Mesothelial cell of epicardium (in vitro differentiated cells): ENCODE data around the gene FOXL3. TPM values are rescaled to one million over a fixed set of nuclear protein-coding genes. Genes with fewer than 3 reads are reported as not detected.
"Not testable (repeated sequence)": the region's sequence is repeated elsewhere in the genome, so short reads cannot be mapped to it uniquely, and the experiment has no call there.

ENCODE experiments used
- DNase-seq, 2 experiments: peaks; one replicate each; pipeline ENCODE4 v3.0.0; 2021; ENCODE audit warnings: low spot score in 2 of 2; ENCODE audit not compliant: unreplicated experiment in 2 of 2
- H3K27ac Mint-ChIP-seq: 2 replicates; pipeline ENCODE4 v1.8.0; 2021; ENCODE audit warnings: mixed read lengths
- H3K27me3 Mint-ChIP-seq: 2 replicates; pipeline ENCODE4 v1.8.0; 2021; ENCODE audit warnings: low read depth, mixed read lengths
- H3K36me3 Mint-ChIP-seq: 2 replicates; pipeline ENCODE4 v1.8.0; 2021; ENCODE audit warnings: mixed read lengths
- H3K4me1 Mint-ChIP-seq: 2 replicates; pipeline ENCODE4 v1.8.0; 2021; ENCODE audit warnings: mixed read lengths
- H3K4me3 Mint-ChIP-seq: 2 replicates; pipeline ENCODE4 v1.8.0; 2021; ENCODE audit warnings: mild to moderate bottlenecking, moderate library complexity, mixed read lengths
- H3K9me3 Mint-ChIP-seq: 2 replicates; pipeline ENCODE4 v1.8.0; 2021; ENCODE audit warnings: mixed read lengths
- CTCF ChIP-seq: fragments of 200-600 bp; sonication (generic); IDR thresholded peaks from one replicate; pipeline ENCODE4 v1.5.0; 2021; ENCODE audit warnings: antibody characterized with exemption; ENCODE audit not compliant: unreplicated experiment
- total RNA-seq: library from RNA; stranded (reverse); gene quantifications from 3 replicates; pipeline ENCODE4 v1.2.1, GENCODE V29; 2021

The FOXL3 gene
- total RNA-seq, 1 donor from 2014 or later: not detected

DNA sequence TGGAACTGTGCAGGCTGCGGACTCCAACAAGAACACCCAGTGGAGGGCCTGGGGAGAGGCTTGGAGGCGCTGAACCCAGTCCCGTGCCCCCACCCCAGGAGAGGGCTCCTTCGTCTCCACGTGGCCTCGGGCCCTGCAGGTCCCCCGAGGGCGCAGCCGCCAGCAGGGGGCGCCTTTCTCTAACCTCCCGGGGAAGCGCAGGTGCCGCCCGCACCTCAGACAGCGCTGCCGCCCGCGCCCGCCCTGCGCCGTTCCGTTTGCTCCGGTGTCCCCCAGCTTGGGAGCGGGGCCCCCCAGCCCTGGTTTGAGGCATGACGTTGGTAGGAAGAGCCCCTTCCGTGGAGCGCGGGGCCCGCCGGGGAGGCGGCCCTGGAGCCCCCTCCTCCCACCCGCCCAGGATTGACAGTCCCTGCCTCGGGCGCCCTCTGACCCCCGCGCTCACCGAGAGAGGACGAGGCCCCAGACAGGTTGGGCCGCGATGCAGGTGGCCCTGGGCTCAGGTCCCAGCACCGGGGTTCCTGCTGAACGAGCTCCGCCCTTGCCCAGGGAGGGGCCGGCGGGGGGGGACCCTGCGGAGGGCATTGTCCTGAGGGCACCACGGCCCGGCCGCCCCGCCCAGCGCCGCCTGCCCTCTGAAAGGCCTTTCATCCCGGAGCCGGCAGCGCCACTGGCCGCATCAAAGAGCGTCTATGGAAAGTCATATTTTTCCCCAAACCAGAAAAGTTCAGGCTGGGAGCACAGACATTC, 42.8 kb downstream of the FOXL3 start:
- Mint-ChIP-seq H3K27me3 (peaks cover 10% of the 10 kb centered on the region), H3K4me3 (peak overlapping the region; percentile 38), H3K9me3 (no peaks in the 10 kb centered on the region), H3K36me3 (no peaks in the 10 kb centered on the region), H3K27ac (peak overlapping the region; percentile 81), H3K4me1 (peaks cover 34% of the 10 kb centered on the region)
- peak; percentile 96 for TF ChIP-seq CTCF
- peak; percentile 86 to 94 for DNase-seq

GRCh38 chr7:333393-333764, 43.4 kb downstream of the FOXL3 start:
- H3K4me3 Mint-ChIP-seq: peak overlapping the region; percentile 38
- TF ChIP-seq CTCF: no peak
- H3K27me3 Mint-ChIP-seq: peaks cover 8% of the 10 kb centered on the region
- peak in 1 of 2 experiments; percentile 53 for DNase-seq
- no peaks in the 10 kb centered on the region for H3K36me3 Mint-ChIP-seq
- no peaks in the 10 kb centered on the region for H3K9me3 Mint-ChIP-seq
- peak overlapping the region; percentile 81 for H3K27ac Mint-ChIP-seq
- peaks cover 38% of the 10 kb centered on the region for H3K4me1 Mint-ChIP-seq

DNA sequence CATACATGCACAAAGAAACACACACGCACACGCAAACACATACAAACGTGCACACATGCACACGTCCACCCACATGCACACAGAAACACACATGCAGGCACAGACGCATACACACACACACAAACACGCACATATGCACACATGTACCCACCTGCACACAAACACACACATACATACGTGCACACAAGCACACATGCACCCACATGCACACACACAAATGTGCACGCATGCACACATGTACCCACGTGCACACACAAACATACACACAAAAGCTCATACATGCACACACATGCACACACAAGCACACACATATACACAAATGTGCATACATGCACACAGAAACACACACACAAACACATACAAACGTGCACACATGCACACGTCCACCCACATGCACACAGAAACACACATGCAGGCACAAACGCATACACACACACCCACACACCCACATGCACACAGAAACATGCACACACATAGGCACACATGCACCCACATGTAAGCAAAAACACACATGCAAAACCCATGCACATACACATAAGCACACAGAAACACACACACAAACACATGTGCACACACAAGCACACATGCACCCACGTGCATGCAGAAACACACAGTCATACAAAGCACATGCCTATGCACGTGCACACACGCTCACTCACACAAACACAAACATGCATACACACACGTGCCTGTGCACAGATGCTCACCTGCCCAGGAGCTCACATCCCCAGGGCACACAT, 44.8 kb downstream of the FOXL3 start:
- Mint-ChIP-seq H3K4me1 (peaks cover 40% of the 10 kb centered on the region), H3K4me3 (no peak overlapping the region), H3K9me3 (no peaks in the 10 kb centered on the region), H3K36me3 (no peaks in the 10 kb centered on the region), H3K27me3 (peaks cover 5% of the 10 kb centered on the region), H3K27ac (no peak overlapping the region)
- no peak for DNase-seq
- no peak for TF ChIP-seq CTCF

- no peak for DNase-seq
- H3K27ac Mint-ChIP-seq: no peak overlapping the region
Measured at GRCh38 chr7:335358-336148, 45.6 kb downstream of the FOXL3 start.

DNA sequence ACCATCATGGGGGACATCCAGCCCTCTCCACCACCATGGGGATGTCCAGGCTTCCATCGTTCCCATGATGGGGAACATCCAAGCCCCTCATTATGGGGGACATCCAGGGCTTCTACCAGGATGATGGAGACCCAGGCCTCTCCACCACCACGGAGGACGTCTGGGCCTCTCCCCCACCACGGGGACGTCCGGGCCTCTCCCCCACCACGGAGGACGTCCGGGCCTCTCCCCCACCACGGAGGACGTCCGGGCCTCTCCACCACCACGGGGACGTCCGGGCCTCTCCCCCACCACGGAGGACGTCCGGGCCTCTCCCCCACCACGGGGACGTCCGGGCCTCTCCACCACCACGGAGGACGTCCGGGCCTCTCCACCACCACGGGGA, 46.2 kb downstream of the FOXL3 start:
- not testable (repeated sequence) for H3K27me3 Mint-ChIP-seq, H3K9me3 Mint-ChIP-seq, H3K27ac Mint-ChIP-seq, DNase-seq, H3K4me3 Mint-ChIP-seq, H3K36me3 Mint-ChIP-seq
- H3K4me1 Mint-ChIP-seq: peaks cover 32% of the 10 kb centered on the region

More at GRCh38 chr7:335358-336148, 45.6 kb downstream of the FOXL3 start:
- H3K36me3 Mint-ChIP-seq: no peaks in the 10 kb centered on the region
- no peaks in the 10 kb centered on the region for H3K27me3 Mint-ChIP-seq
- TF ChIP-seq CTCF: no peak
- no peaks in the 10 kb centered on the region for H3K9me3 Mint-ChIP-seq
- H3K4me3 Mint-ChIP-seq: no peak overlapping the region
- peaks cover 34% of the 10 kb centered on the region for H3K4me1 Mint-ChIP-seq
